Neural cell (in vitro differentiated cells): ENCODE data around the gene FOXL3. TPM values are rescaled to one million over a fixed set of nuclear protein-coding genes. Genes with fewer than 3 reads are reported as not detected.

Experiments used
- H2AFZ ChIP-seq: fragments of 200-600, 300-800 bp; sonication (generic), shearing (Covaris generic); 2 replicates; pipeline ENCODE4 v1.6.0; 2014; ENCODE audit warnings: low read depth, mild to moderate bottlenecking, antibody characterized with exemption, low read length, moderate library complexity
- H3F3A ChIP-seq: fragments of 200-600 bp; shearing (Covaris generic); 2 replicates; pipeline ENCODE4 v1.6.1; 2016; ENCODE audit warnings: mild to moderate bottlenecking, moderate library complexity, mixed read lengths, antibody characterized with exemption, low read length; ENCODE audit not compliant: insufficient read depth, poor library complexity, severe bottlenecking
- H3K27ac ChIP-seq: fragments of 200-600, 300-800 bp; sonication (generic), shearing (Covaris generic); 2 replicates; pipeline ENCODE4 v1.5.1; 2014; ENCODE audit warnings: mild to moderate bottlenecking, low read length, moderate library complexity
- H3K27me3 ChIP-seq: fragments of 300-800, 200-600 bp; sonication (generic), shearing (Covaris generic); 2 replicates; pipeline ENCODE4 v1.6.0; 2014; ENCODE audit warnings: mild to moderate bottlenecking, low read depth, low read length, moderate library complexity; ENCODE audit not compliant: insufficient read depth
- H3K36me3 ChIP-seq: fragments of 300-800, 200-600 bp; sonication (generic), shearing (Covaris generic); 2 replicates; pipeline ENCODE4 v1.5.1; 2014; ENCODE audit warnings: mild to moderate bottlenecking, antibody characterized with exemption, low read length, moderate library complexity; ENCODE audit not compliant: insufficient read depth
- H3K4me2 ChIP-seq: fragments of 300-800, 200-600 bp; sonication (generic), shearing (Covaris generic); 2 replicates; pipeline ENCODE4 v1.6.0; 2014; ENCODE audit warnings: mild to moderate bottlenecking, low read length
- H3K4me3 ChIP-seq: fragments of 300-800, 200-600 bp; sonication (generic), shearing (Covaris generic); 2 replicates; pipeline ENCODE4 v1.5.1; 2014; ENCODE audit warnings: mild to moderate bottlenecking, low read length, moderate library complexity
- H3K79me2 ChIP-seq: fragments of 200-600 bp; shearing (Covaris generic); replicated peaks from 2 replicates; pipeline ENCODE4 v1.6.0; 2014; ENCODE audit warnings: mild to moderate bottlenecking, low read length, moderate library complexity; ENCODE audit not compliant: insufficient read depth
- H3K9ac ChIP-seq: fragments of 300-800, 200-600 bp; sonication (generic), shearing (Covaris generic); 2 replicates; pipeline ENCODE4 v1.6.1; 2016; ENCODE audit warnings: mild to moderate bottlenecking, low read length, mixed read lengths
- H3K9me2 ChIP-seq: fragments of 200-600 bp; shearing (Covaris generic); 2 replicates; pipeline ENCODE4 v1.6.1; 2016; ENCODE audit warnings: mild to moderate bottlenecking, low read length, mixed read lengths; ENCODE audit not compliant: insufficient read depth
- H3K9me3 ChIP-seq: fragments of 200-600, 300-800 bp; sonication (generic), shearing (Covaris generic); 2 replicates; pipeline ENCODE4 v1.6.1; 2016; ENCODE audit warnings: mild to moderate bottlenecking, mixed run types, low read length, moderate library complexity, mixed read lengths
- H4K20me1 ChIP-seq: fragments of 200-600 bp; shearing (Covaris generic); 2 replicates; pipeline ENCODE4 v1.6.1; 2016; ENCODE audit warnings: mild to moderate bottlenecking, mixed run types; ENCODE audit not compliant: insufficient read depth
- CTCF ChIP-seq: fragments of 450-650 bp; IDR thresholded peaks from 2 replicates; pipeline ENCODE4 v1.5.1; 2014; ENCODE audit warnings: antibody characterized with exemption, mild to moderate bottlenecking, moderate library complexity; ENCODE audit not compliant: poor library complexity, severe bottlenecking
- EP300 ChIP-seq: fragments of 450-650 bp; conservative IDR thresholded peaks from 2 replicates; pipeline ENCODE4 v1.6.1; 2014; ENCODE audit warnings: antibody characterized with exemption, mild to moderate bottlenecking, moderate library complexity; ENCODE audit not compliant: poor library complexity, severe bottlenecking
- EZH2 ChIP-seq: fragments of 200-600, 300-800 bp; shearing (Covaris generic), sonication (generic); IDR thresholded peaks from 2 replicates; pipeline ENCODE4 v1.6.1; 2014; ENCODE audit warnings: antibody characterized with exemption, low read length, borderline replicate concordance, mild to moderate bottlenecking; ENCODE audit not compliant: insufficient read depth, poor library complexity, severe bottlenecking
- MXI1 ChIP-seq: fragments of 450-650 bp; conservative IDR thresholded peaks from 2 replicates; pipeline ENCODE4 v1.6.1; 2014; ENCODE audit warnings: antibody characterized with exemption, mild to moderate bottlenecking; ENCODE audit not compliant: poor library complexity, severe bottlenecking
- POLR2AphosphoS5 ChIP-seq: IDR thresholded peaks from 2 replicates; pipeline ENCODE4 v1.6.1; 2012
- RAD21 ChIP-seq: fragments of 450-650 bp; conservative IDR thresholded peaks from 2 replicates; pipeline ENCODE4 v1.6.1; 2014; ENCODE audit warnings: antibody characterized with exemption, mild to moderate bottlenecking, moderate library complexity
- REST ChIP-seq: IDR thresholded peaks from 2 replicates; pipeline ENCODE4 v1.6.1; 2012; ENCODE audit warnings: borderline replicate concordance
- SMC3 ChIP-seq: fragments of 450-650 bp; conservative IDR thresholded peaks from 2 replicates; pipeline ENCODE4 v1.6.1; 2014; ENCODE audit warnings: antibody characterized with exemption, mild to moderate bottlenecking, moderate library complexity; ENCODE audit not compliant: poor library complexity
- TAF1 ChIP-seq: IDR thresholded peaks from 2 replicates; pipeline ENCODE4 v1.6.1; 2012; ENCODE audit warnings: low read depth
- polyA plus RNA-seq: library from polyadenylated mRNA; depleted of rRNA; stranded (reverse); fragments of >200 nt; gene quantifications from 2 replicates; pipeline ENCODE4 v1.2.3, GENCODE V29; 2014

The FOXL3 gene
- polyA plus RNA-seq, 1 donor from 2014 or later: not detected

- H3K9ac ChIP-seq: no peak overlapping the region
- H3K4me2 ChIP-seq: no peak overlapping the region
- H3K27ac ChIP-seq: no peak overlapping the region
- H3K79me2 ChIP-seq: no peaks in the 10 kb centered on the region
- H3K36me3 ChIP-seq: no peaks in the 10 kb centered on the region
- no peaks in the 10 kb centered on the region for H3K27me3 ChIP-seq
- no peaks in the 10 kb centered on the region for H4K20me1 ChIP-seq
- no peaks in the 10 kb centered on the region for H3K9me2 ChIP-seq
- TF ChIP-seq REST: no peak
- TF ChIP-seq RAD21: no peak
- TF ChIP-seq CTCF: no peak
- no peak for TF ChIP-seq EZH2
- no peak for TF ChIP-seq SMC3
- no peak for TF ChIP-seq MXI1
- no peak for TF ChIP-seq POLR2AphosphoS5
- no peak for TF ChIP-seq EP300
- TF ChIP-seq TAF1: no peak
- no peaks in the 10 kb centered on the region for H3F3A ChIP-seq
- no peaks in the 10 kb centered on the region for H3K9me3 ChIP-seq
- H3K4me3 ChIP-seq: no peak overlapping the region
- H2AFZ ChIP-seq: no peak overlapping the region
Observed at GRCh38 chr7:324011-324410, 34.0 kb downstream of the FOXL3 start.

GRCh38 chr7:325051-325798 lies 35.3 kb downstream of the FOXL3 start:
- H3K9me3 ChIP-seq: no peaks in the 10 kb centered on the region
- TF ChIP-seq CTCF: no peak
- no peak for TF ChIP-seq RAD21
- no peak for TF ChIP-seq EP300
- no peak for TF ChIP-seq REST
- no peak for TF ChIP-seq EZH2
- no peak for TF ChIP-seq TAF1
- no peaks in the 10 kb centered on the region for H3F3A ChIP-seq
- no peak overlapping the region for H3K4me3 ChIP-seq
- no peaks in the 10 kb centered on the region for H3K36me3 ChIP-seq
- no peak overlapping the region for H3K9ac ChIP-seq
- H2AFZ ChIP-seq: no peak overlapping the region
- H3K79me2 ChIP-seq: no peaks in the 10 kb centered on the region
- no peaks in the 10 kb centered on the region for H4K20me1 ChIP-seq
- H3K27me3 ChIP-seq: no peaks in the 10 kb centered on the region
- H3K27ac ChIP-seq: no peak overlapping the region
- H3K9me2 ChIP-seq: no peaks in the 10 kb centered on the region
- H3K4me2 ChIP-seq: no peak overlapping the region
